Occipital lobe (tissue), 2 donors: ENCODE data around the gene OR52N1. TPM values are rescaled to one million over a fixed set of nuclear protein-coding genes. Genes with fewer than 3 reads are reported as not detected.

Source experiments
- DNase-seq: peaks from one replicate; lab custom pipeline; 2025; lab: John Stamatoyannopoulos, UW
- total RNA-seq: library from RNA; depleted of rRNA; stranded (reverse); fragments of >200 nt; gene quantifications from one replicate; pipeline ENCODE4 v1.2.3, GENCODE V29; 2014

Gene OR52N1
- not detected for total RNA-seq

DNA sequence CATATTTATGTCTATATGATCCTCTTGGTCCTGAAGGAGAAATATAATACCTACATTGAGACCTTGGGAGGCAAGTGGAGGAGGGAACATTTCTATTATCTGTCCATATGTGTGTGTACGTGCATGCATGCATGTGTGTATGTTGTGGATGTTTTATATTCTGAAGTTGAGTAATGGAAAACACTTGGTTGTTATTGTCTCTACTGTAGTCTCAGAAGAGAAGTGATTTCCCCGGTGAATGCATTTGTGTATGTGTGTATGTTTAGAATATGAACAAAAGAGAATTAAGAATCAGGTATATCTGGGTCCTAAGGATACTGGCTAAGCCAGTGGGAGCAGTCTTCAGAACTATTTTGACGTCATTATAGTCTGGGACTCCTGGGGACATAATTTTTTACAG lies at the start of gene OR52N1:
OR52N1 (minus strand) TSS at position 101 of the 400 bp plus-strand sequence. CDS start 2,449 bp downstream, outside the sequence.
- no peak for DNase-seq

GRCh38 chr11:5837695-5838094 lies 46.6 kb upstream of the OR52N1 start:
- no peak for DNase-seq

GRCh38 chr11:5833446-5833845 lies 42.4 kb upstream of the OR52N1 start:
- no peak for DNase-seq

DNA sequence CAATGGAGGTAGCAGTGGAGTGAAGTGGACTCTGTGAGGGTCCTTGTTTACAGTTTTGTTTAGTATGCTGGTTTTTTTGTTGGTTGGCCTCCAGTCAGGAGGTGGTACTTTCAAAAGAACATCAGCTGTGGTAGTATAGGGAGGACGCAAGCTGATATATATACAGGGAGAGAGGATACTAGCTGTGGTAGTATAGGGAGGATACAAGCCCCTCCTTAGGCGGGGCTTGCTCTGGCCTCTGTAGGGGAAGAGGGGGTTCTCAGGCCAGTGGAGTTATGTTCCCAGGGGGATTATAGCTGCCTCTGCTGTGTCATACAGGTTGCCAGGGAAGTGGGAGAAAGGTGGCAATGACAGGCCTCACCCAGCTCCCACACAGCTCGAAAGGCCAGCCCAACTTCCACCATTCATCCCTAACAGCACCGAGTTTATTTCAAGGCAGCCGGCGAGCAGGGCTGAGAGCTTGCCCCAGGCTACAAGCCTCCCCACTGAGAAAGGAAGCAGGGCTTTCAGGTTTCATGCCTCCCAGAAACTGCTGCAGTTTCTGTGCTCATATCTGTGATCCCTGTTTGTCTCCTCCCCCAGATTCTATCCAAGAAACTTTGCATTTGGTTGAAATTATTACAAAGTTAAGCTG lies 40.2 kb upstream of the OR52N1 start:
- no peak for DNase-seq

DNA sequence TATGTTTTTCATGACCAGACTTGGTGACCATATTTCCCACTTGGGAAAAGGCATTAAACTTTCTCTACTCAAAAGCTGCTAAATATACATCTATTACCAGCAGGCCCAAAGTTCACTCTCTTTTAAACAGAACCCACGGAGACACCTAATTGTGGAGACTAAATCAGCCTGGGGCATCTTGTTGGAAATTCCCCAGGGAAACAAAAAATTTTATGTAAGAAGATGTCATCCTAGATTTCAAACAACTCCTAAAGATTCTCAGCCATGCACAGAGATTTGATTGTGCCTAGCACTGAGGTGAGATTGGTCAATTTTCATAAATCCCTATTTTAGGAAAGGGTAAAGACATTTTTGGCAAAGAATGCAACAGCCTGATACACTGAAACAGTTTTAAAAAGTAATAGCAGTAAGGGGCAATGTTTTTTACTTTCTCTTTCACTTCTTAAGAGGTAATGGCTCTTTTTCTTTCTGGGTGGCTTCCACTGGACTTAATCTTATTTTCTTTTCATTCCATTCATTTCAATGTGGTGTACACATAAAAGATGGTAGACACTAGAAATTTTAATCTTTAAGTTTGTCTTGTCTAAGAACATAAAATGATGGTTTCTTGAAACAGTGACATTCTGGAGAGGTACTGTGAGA lies 27.3 kb upstream of the OR52N1 start:
- no peak for DNase-seq

- DNase-seq, result no peak
Observed at GRCh38 chr11:5815534-5815933, 24.5 kb upstream of the OR52N1 start.

GRCh38 chr11:5809905-5810795 lies 19.1 kb upstream of the OR52N1 start:
- no peak for DNase-seq

DNA sequence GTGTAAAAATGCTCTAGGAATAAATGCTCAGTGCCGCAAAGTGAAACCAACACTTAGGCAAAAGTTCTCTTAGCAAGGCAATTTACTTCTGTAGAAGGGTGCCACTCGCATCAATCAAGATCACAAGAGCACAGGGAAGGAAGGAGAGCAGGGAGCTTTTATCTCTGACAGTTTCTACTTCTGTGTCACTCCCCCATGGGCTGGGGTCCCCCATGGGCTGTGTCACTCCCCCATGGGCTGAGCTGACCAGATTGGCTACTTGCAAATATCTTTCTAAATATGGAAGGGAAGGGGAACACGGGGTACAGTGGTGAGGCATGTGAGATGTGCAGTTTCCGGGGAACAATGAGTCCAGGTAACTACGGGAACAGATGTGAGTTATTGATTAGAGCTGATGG lies 18.1 kb upstream of the OR52N1 start:
- DNase-seq, result no peak

GRCh38 chr11:5808500-5809121 lies 17.5 kb upstream of the OR52N1 start, which contains the start of gene OR52N2:
Gene OR52N2, plus strand, starts transcription at chr11:5808924. Its CDS starts 11,412 bp downstream, at chr11:5820336.
- peak; percentile 52 for DNase-seq

DNA sequence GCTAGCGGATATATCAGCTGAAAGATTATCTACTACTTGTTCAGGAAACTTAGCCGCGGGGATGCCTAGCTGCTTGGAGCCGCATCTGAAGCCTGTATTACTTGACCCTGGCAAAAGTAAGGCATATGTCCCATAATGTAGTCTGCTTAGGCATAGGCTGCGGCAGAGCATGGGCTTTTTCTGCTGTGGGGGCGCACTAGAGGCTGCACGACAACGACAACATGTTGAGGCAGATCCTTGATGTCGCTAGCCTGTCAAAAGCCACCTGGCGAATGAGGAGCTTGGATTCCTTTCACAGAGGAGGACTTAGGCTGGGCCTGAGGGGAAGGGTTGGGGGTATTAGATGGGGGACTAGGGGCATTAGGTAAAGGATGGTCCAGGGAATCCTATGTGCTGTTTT lies 16.5 kb upstream of the OR52N1 start:
- no peak for DNase-seq

GRCh38 chr11:5803982-5804381 lies 12.9 kb upstream of the OR52N1 start:
- DNase-seq, result no peak

DNA sequence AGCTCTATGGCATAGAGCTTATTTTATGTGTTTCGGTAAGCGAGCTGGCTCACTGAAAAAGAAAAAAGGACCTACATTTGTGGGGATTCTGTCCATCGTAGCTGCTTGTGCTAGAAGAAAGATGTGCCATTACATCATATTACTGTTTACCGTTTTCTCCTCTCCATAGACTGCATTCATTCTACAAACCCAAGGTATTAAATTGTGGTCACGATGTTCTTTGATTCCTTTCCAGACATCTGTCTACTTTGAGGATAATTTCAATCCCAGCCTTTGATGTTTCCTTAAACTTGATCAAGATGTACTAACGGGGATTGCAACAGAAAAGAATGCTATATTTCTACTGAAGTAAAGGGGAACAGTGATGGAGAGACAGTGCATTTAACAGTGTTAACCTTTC lies 5.5 kb upstream of the OR52N1 start:
- no peak for DNase-seq

DNA sequence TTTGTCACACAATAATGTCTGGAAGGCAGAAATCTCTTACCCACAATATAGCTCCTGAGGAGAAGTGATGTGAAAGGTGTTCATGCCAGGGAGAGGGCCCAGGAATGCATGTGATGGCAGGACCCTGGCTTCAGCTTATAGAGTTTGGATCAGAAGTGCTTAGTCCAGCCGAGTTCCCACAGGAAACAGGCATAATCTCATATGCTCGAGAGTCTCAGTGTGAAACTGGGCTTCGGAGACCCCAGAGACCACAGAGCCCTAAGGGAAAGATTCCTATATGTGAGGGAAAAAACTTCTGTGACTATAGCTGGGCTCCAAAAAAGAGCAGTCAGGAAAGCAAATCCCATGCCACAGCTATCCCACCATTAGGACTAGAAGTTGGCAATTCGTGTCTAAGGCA lies 7.8 kb downstream of the OR52N1 start, which contains the start of gene OR52N5:
OR52N5 (minus strand) TSS at position 101 of the 400 bp plus-strand sequence. CDS start 4,721 bp downstream, outside the sequence.
- DNase-seq, result no peak

DNA sequence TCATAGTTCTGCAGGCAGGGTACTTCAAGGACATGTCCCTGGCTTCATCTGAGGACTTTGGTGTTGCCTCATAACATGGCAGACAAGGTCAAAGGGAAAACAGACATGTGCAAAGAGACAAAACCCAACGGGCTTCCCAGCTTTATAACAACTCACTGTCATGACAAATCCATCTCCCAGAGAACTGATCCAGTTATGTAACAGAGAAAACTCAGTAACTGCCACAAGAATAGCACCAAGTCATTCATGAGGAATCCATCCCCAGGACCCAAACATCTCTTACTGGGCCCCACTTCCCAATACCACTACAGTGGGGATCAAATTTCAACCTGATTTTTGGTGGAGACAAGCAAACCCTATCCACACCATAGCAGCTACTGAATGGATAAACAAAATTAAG lies 24.0 kb downstream of the OR52N1 start:
- DNase-seq, result no peak

DNA sequence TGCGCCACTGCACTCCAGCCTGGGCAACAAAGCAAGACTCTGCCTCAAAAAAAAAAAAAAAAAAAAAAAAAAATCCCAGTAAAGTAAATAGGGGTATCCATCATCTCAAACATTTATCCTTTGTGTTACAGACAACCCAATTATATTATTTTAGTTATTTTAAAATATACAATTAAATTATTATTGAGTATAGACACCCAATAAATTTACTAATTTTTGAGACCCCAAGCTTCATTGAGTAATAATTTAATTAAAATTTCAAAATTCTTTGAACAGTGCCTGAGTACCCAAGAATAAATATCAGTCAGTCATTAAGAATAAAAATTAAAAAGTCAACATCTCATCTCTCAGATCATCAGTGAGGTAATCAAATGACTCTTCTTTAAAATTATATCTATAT lies 37.1 kb downstream of the OR52N1 start, which contains the start of gene OR52N4:
OR52N4 (plus strand) TSS at position 301 of the 400 bp plus-strand sequence. CDS start 498 bp downstream, outside the sequence.
- no peak for DNase-seq

GRCh38 chr11:5749836-5750235 lies 41.2 kb downstream of the OR52N1 start:
- DNase-seq, result no peak

DNA sequence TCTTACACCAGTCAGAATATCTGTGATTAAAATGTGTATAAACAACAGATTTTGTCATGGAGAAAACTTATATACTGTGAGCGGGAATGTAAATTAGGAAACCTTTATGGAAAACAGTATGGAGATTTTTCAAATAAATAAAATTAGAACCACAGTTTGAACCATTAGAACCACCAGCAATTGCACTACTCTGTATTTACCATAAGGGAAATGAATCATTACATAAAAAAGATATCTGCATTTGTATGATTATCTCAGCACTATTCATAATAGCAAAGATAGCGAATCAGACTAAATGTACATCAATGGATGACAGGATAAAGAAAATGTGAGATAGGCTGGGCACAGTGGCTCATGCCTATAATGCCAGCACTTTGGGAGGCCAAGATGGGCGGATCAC lies 44.5 kb downstream of the OR52N1 start:
- DNase-seq, result no peak

DNA sequence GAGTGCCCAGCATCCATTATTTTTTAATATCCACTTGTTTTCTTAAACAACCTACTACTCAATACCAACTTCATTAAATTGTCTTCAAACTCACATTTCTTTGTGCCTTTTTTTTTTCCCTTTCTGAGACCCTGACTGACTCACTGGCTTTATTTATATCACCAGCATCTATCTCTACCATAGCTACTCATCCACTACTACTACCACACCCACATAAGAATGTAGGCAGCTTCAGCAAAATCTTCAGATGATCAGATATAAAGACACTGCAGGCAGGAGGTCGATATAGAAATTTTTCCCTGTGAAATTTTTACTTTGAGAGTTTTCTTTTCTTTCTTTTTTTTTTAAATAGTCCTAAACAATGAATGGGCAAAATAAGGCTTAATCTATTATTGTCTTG lies 52.6 kb downstream of the OR52N1 start:
- DNase-seq, result no peak

DNA sequence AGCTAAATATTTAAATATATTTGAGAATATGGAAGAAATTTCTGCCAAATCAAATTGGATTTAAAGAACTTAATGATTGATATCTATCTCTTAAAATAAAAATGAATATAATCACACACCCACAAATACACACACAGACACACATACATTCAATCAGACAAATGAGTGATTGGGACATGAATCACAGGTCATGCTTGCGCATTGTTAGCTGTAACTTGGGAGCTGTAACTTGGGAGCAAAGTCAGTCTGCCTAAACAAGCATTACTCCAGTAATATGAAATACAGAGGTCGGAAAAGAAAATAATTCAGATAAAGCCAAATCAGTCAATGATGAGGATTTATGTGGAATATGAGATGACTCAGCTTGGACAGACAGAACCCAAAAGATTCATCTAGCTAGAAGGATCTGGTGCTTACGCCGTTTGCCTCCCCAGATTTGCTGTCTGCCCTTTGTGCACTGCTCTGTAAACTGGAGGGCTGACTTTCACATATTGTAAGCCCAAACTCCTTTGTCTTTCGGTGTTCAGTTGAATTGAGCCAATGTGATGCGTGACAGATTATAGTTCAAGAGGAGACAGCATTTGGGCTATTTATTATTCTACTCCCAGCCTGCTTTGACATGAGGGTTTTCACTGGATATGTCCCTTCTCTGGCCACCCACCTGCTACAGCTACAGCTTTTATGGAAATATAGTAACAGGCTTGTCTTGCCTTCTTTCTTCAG lies 53.2 kb downstream of the OR52N1 start:
- no peak for DNase-seq

DNA sequence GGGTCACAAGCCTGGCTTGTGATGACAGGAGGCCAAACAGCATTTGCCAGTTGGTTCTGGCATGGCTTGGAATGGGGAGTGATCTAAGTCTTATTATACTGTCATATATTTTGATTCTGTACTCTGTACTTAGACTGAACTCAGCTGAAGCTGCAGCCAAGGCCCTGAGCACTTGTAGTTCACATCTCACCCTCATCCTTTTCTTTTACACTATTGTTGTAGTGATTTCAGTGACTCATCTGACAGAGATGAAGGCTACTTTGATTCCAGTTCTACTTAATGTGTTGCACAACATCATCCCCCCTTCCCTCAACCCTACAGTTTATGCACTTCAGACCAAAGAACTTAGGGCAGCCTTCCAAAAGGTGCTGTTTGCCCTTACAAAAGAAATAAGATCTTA lies 54.0 kb downstream of the OR52N1 start:
- no peak for DNase-seq
